Esophagus squamous epithelium (tissue), 5 donors: ENCODE results near the gene CARS1. TPM values are rescaled to one million over a fixed set of nuclear protein-coding genes. Genes with fewer than 3 reads are reported as not detected.

ENCODE experiments used
- DNase-seq: peaks from one replicate; lab custom pipeline; 2025; lab: John Stamatoyannopoulos, UW
- H3K27ac ChIP-seq, 4 donors: fragments of 200-600 bp; sonication (generic); one replicate each; pipeline ENCODE4 v1.5.1; 2016 to 2019; ENCODE audit warnings: mild to moderate bottlenecking in 1 of 4
- H3K27me3 ChIP-seq, 4 donors: fragments of 200-600 bp; sonication (generic); 1 replicate in 3 of 4; 2 replicates in 1 of 4; pipeline versions ENCODE4 v1.5.1 to v1.6.0; 2017 to 2021; ENCODE audit warnings: antibody characterized with exemption in 1 of 4
- H3K36me3 ChIP-seq, 3 donors: fragments of 200-600 bp; sonication (generic); one replicate each; pipeline ENCODE4 v1.5.1; 2016 to 2019
- H3K4me1 ChIP-seq, 3 donors: fragments of 200-600 bp; sonication (generic); one replicate each; pipeline ENCODE4 v1.5.1; 2017 to 2019
- H3K4me3 ChIP-seq, 4 donors: fragments of 200-600 bp; sonication (generic); 1 replicate in 3 of 4; 2 replicates in 1 of 4; pipeline ENCODE4 v1.5.1; 2016 to 2019; ENCODE audit warnings: mild to moderate bottlenecking in 2 of 4, moderate library complexity in 1 of 4
- H3K9me3 ChIP-seq, 3 donors: fragments of 200-600 bp; sonication (generic); one replicate each; pipeline ENCODE4 v1.5.1; 2016 to 2019
- POLR2A ChIP-seq, 4 donors: fragments of 450-650 bp; IDR thresholded peaks; one replicate each; pipeline ENCODE4 v1.6.1; 2017; ENCODE audit warnings: antibody characterized with exemption in 4 of 4, mild to moderate bottlenecking in 4 of 4, moderate library complexity in 3 of 4
- WGBS, 2 donors: methylation state at CpG; one replicate each; pipeline ENCODE4 v1.1.5; 2018; 5-methylcytosine and 5-hydroxymethylcytosine counted together
- intact Hi-C: fragments of 100-400 bp; cut with DNase I; formaldehyde crosslinking; loops from one replicate; pipeline ENCODE4 v1.15.0; 2022
- total RNA-seq, 4 donors: library from RNA; depleted of rRNA; stranded (reverse); fragments of >200 nt; gene quantifications; one replicate each; pipeline ENCODE4 v1.1.0, GENCODE V29; 2016
- TF ChIP-seq, protein P1 (sequence below), 6 experiments: fragments of 450-650 bp in 4 of 6; fragments of 200-600 bp in 2 of 6; sonication (generic) in 2 of 6; IDR thresholded peaks; one replicate each; pipeline ENCODE4 v1.5.1; 2016 to 2019; ENCODE audit warnings: antibody characterized with exemption in 6 of 6, mild to moderate bottlenecking in 4 of 6, moderate library complexity in 4 of 6
- donor health status: DM: yes; HTN: yes; CAD: no.

The CARS1 gene
- total RNA-seq, 4 donors from 2014 or later, result 22.7 to 35.7 (median 28.4) TPM

DNA sequence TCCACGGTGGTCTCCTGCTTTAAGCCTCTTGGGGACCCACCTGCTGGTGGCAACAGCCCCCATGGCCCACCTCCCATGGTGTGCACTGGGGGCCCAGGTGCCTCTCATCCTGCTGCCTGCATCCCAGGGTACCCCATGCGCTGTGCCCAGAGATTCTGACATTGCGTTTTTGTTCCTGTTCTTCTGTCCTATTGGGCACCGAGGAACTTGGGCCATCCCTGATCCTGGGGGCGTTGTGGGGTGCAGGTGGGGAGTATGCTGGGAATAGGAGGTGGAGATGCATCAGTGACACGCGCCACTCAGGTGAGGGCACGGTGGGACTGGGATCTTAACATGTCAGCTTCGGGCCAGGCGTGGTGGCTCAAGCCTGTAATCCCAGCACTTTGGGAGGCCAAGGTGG lies 52.7 kb downstream of the CARS1 start:
- 97% methylated on average over 3 of the region's 10 CpGs for WGBS, 2 donors
- Histone ChIP-seq H3K4me1 (peaks cover 35 to 62% (median 47%) of the 10 kb centered on the region in 3 donors), H3K27me3 (no peaks in the 10 kb centered on the region), H3K9me3 (no peaks in the 10 kb centered on the region), H3K4me3 (no peak overlapping the region), H3K27ac (peak overlapping the region; percentile 60 to 88 (median 82)), H3K36me3 (peaks cover 5 to 96% (median 8%) of the 10 kb centered on the region in 3 donors)
- DNase-seq, result no peak
- no peak for TF ChIP-seq POLR2A (IDR thresholded peaks at IDR 0.05)
- TF ChIP-seq, protein P1, sequence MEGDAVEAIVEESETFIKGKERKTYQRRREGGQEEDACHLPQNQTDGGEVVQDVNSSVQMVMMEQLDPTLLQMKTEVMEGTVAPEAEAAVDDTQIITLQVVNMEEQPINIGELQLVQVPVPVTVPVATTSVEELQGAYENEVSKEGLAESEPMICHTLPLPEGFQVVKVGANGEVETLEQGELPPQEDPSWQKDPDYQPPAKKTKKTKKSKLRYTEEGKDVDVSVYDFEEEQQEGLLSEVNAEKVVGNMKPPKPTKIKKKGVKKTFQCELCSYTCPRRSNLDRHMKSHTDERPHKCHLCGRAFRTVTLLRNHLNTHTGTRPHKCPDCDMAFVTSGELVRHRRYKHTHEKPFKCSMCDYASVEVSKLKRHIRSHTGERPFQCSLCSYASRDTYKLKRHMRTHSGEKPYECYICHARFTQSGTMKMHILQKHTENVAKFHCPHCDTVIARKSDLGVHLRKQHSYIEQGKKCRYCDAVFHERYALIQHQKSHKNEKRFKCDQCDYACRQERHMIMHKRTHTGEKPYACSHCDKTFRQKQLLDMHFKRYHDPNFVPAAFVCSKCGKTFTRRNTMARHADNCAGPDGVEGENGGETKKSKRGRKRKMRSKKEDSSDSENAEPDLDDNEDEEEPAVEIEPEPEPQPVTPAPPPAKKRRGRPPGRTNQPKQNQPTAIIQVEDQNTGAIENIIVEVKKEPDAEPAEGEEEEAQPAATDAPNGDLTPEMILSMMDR (IDR thresholded peaks at IDR 0.05), result no peak
- intact Hi-C loops, result no loop called here

DNA sequence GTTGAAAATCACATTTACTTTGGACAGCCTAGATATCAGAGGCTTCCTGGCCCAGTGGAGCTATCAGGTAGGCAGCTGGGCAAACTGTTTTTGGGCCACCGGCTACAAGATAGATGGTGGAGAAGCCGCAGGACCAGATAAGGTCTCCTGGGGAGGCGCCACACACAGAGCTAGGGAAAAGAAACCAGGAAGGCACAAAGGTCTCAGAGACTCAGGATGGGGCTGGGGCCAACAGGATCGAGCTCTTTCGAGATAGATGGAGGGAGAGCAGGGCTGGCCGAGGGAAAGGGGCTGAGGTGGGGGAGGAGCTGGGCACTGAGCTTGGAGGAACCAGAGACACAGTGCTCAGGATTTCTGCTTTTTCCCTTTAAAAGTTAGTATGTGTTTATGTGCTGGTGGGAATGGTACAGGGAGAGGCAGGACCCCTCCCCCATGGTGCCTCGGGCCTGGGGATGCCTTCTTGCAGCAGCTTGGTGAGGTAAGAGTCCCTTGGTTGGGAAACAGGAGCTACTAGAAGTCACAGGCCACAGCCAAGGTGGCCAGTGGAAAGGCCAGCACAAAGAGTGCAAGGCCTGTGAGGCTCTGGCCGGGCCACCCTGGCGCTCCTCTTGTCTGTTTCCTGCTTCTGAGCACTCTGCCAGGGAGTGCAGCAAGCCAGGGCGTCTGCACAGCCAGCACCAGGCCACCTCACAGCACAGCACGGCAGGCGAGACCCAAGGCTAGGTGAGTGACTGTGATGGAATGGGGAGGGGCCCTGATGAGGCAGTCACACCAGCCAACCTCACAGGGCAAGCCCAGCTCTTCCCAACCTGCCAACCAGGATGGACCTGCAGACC lies 53.6 kb downstream of the CARS1 start:
- H3K27ac ChIP-seq, result peak overlapping the region; percentile 60 to 88 (median 82)
- no peak for DNase-seq
- intact Hi-C loops, result no loop called here
- peaks cover 5 to 90% (median 8%) of the 10 kb centered on the region in 3 donors for H3K36me3 ChIP-seq
- H3K27me3 ChIP-seq, result no peaks in the 10 kb centered on the region
- peak overlapping the region in 1 of 4 donors; percentile 0 for H3K4me3 ChIP-seq
- peak in 1 of 4 donors; percentile 45 for TF ChIP-seq POLR2A (IDR thresholded peaks at IDR 0.05)
- TF ChIP-seq, protein P1 (IDR thresholded peaks at IDR 0.05), result no peak
- peaks cover 35 to 66% (median 47%) of the 10 kb centered on the region in 3 donors for H3K4me1 ChIP-seq
- 59 to 61% methylated on average over 6 to 9 of the region's 12 CpGs for WGBS, 2 donors
- H3K9me3 ChIP-seq, result no peaks in the 10 kb centered on the region

DNA sequence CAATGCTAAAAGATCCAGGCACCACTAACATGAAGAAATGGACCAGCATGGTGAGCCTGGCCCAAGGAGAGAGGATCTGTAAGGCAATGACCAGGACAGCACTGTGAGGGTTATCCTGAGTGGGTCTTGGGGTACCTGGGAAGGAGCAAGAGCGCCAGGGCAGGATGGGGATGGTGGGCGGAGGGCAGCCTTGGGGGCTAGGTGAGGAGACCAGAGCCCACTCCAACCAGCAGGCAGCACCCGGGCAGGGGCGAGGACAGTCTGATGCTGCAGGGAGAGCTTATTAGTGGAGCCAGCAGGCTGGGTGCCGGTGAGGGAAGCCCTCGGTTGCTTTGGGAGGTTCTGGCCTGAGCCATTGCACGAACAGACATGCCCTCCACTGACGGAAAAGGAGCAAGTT lies 54.4 kb downstream of the CARS1 start:
- 71 to 82% methylated on average over 4 to 6 of the region's 8 CpGs for whole genome bisulfite sequencing, 2 donors
- no peaks in the 10 kb centered on the region for H3K9me3 ChIP-seq
- TF ChIP-seq, protein P1 (IDR thresholded peaks at IDR 0.05), result no peak
- no peak for TF ChIP-seq POLR2A (IDR thresholded peaks at IDR 0.05)
- no peaks in the 10 kb centered on the region for H3K27me3 ChIP-seq
- no peak for DNase-seq
- peaks cover 35 to 73% (median 47%) of the 10 kb centered on the region in 3 donors for H3K4me1 ChIP-seq
- no peak overlapping the region for H3K4me3 ChIP-seq
- peaks cover 5 to 83% (median 8%) of the 10 kb centered on the region in 3 donors for H3K36me3 ChIP-seq
- H3K27ac ChIP-seq, result peak overlapping the region; percentile 60 to 88 (median 82)
- intact Hi-C loops, result no loop called here

DNA sequence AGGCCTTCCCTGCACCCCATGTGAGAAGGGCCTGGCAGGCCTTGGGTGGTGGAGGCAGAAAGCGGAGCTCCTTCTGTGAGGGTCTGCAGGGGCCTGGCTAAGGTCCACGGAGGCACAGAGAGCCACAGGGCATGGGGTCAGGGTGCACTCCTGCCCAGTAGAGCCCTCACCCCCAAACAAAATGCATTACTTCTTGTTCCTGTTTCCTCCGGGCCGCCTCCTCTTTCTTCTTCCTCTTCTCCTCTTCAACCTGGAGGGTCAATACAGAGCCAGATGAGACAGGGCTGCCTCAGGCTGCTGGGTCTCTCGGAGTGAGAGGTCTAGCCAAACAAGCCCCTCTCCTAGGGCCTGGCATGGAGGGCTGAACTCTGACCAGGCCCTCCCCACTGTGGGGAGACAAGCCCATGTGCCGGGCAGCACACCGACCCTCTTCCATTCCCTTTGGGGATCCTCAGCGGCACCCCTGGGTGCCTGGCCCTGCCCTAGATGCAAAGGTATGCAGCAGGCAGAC lies 54.8 kb downstream of the CARS1 start:
- whole genome bisulfite sequencing, 2 donors, result 86 to 89% methylated on average over 3 to 4 of the region's 8 CpGs
- Histone ChIP-seq H3K27ac (peak overlapping the region in 3 of 4 donors; percentile 80 to 88 (median 84)), H3K9me3 (no peaks in the 10 kb centered on the region), H3K27me3 (no peaks in the 10 kb centered on the region), H3K4me3 (no peak overlapping the region), H3K36me3 (peaks cover 5 to 78% (median 8%) of the 10 kb centered on the region in 3 donors), H3K4me1 (peaks cover 35 to 74% (median 47%) of the 10 kb centered on the region in 3 donors)
- no peak for TF ChIP-seq POLR2A (IDR thresholded peaks at IDR 0.05)
- TF ChIP-seq, protein P1 (IDR thresholded peaks at IDR 0.05), result no peak
- no peak for DNase-seq
- intact Hi-C loops, result no loop called here

DNA sequence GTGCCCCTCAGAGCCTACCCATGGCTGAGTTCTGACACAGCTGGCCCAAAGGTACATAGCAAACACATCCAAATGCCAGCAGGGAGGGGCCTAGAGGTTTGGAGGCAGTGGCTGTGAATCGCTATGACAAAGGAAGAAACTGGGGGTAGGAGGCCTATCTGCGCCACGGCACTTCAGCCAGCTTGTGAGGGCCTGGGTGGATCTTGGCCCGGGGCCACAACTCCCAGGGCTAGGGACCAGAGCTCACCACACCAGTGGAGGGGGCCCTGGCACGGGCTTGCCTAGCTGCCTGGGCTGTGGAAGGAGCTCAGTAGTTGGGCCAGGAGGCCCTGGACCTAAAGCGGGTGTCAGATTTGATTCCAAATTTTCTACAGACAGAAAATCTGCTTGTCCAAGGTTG lies 55.7 kb downstream of the CARS1 start:
- Histone ChIP-seq H3K27ac (peak overlapping the region; percentile 77 to 89 (median 86)), H3K36me3 (peaks cover 5 to 69% (median 5%) of the 10 kb centered on the region in 3 donors), H3K4me3 (no peak overlapping the region), H3K4me1 (peaks cover 35 to 74% (median 47%) of the 10 kb centered on the region in 3 donors), H3K27me3 (no peaks in the 10 kb centered on the region), H3K9me3 (no peaks in the 10 kb centered on the region)
- intact Hi-C loops, result no loop called here
- WGBS, 2 donors, result 50 to 53% methylated on average over 3 to 5 of the region's 6 CpGs
- DNase-seq, result no peak
- no peak for TF ChIP-seq POLR2A (IDR thresholded peaks at IDR 0.05)
- TF ChIP-seq, protein P1 (IDR thresholded peaks at IDR 0.05), result no peak
